Ovary (tissue), 9 donors: ENCODE data around the gene RASGRP4. TPM values are rescaled to one million over a fixed set of nuclear protein-coding genes. Genes with fewer than 3 reads are reported as not detected.
"Not testable (repeated sequence)": the region's sequence is repeated elsewhere in the genome, so short reads cannot be mapped to it uniquely, and the experiment has no call there.

Source experiments
- DNase-seq, 5 donors: peaks; one replicate each; pipeline ENCODE4 v3.0.0-alpha.2; 2019 to 2020
- H3K27ac ChIP-seq, 2 donors: fragments of 200-600 bp; one replicate each; pipeline versions ENCODE4 v1.5.1 to v1.8.0; 2019 to 2022
- H3K27me3 ChIP-seq: fragments of 200-600 bp; one replicate; pipeline ENCODE4 v1.8.0; 2022
- H3K36me3 ChIP-seq: fragments of 200-600 bp; sonication (generic); one replicate; pipeline ENCODE4 v1.5.1; 2019
- H3K4me1 ChIP-seq: one replicate; pipeline ENCODE4 v1.8.1; 2013; ENCODE audit warnings: mild to moderate bottlenecking, moderate library complexity; ENCODE audit not compliant: insufficient read depth
- H3K4me3 ChIP-seq: fragments of 200-600 bp; sonication (generic); one replicate; pipeline ENCODE4 v1.5.1; 2017
- H3K9me3 ChIP-seq, 2 donors: fragments of 200-600 bp in 1 of 2; sonication (generic) in 1 of 2; one replicate each; pipeline versions ENCODE4 v1.5.1 to v1.8.1; 2013 to 2019; ENCODE audit warnings: mild to moderate bottlenecking in 1 of 2, moderate library complexity in 1 of 2
- EP300 ChIP-seq: sonication (generic); formaldehyde crosslinking; IDR thresholded peaks from one replicate; pipeline ENCODE4 v1.6.1; 2017; ENCODE audit warnings: antibody characterized with exemption
- POLR2A ChIP-seq: fragments of 450-650 bp; IDR thresholded peaks from one replicate; pipeline ENCODE4 v1.6.1; 2017; ENCODE audit warnings: antibody characterized with exemption, mild to moderate bottlenecking, moderate library complexity
- WGBS, 3 donors: extraction: QIAGEN DNeasy Blood & Tissue Kit in 1 of 3; methylation state at CpG; one replicate each; pipeline versions ENCODE4 v1.1.5 to v1.1.7; 2013 to 2017; 5-methylcytosine and 5-hydroxymethylcytosine counted together
- intact Hi-C, 4 donors: fragments of 100-400 bp; cut with DNase I; formaldehyde crosslinking; loops; one replicate each; pipeline versions ENCODE4 v1.11.0 to v1.15.1; 2022 to 2023
- polyA plus RNA-seq, 2 donors: library from polyadenylated mRNA; stranded (reverse); fragments of 200-250 nt in 1 of 2; fragments of 350-450 nt in 1 of 2; fragmentation: Illumina TruSeq in 1 of 2; extraction: RNeasy Lipid Tissue Mini Kit (QIAGEN cat#74804) in 1 of 2; gene quantifications; one replicate each; pipeline ENCODE4 v1.2.3, GENCODE V29; 2013 to 2014
- total RNA-seq, 7 donors: library from RNA; depleted of rRNA in 2 of 7; stranded (reverse); fragments of >200 nt in 2 of 7; fragmentation: NEBNext Ultra II Directional in 3 of 7; extraction: Animal tissue kit (Norgen Biotek cat#: 25700) in 3 of 7; gene quantifications; one replicate each; pipeline versions ENCODE4 v1.1.0 to v1.2.4, GENCODE V29; 2016 to 2023
- TF ChIP-seq, protein P1 (sequence below), 3 donors: fragments of 450-650 bp in 2 of 3; fragments of 200-600 bp in 1 of 3; IDR thresholded peaks; one replicate each; pipeline versions ENCODE4 v1.5.1 to v1.8.0; 2016 to 2022; ENCODE audit warnings: antibody characterized with exemption in 3 of 3, mild to moderate bottlenecking in 1 of 3
- donor health status: DM: no; HTN: no; CAD: no; lungs with moderate emphysema.
- donor health status: DM: no; HTN: no; CAD: no.
- donor health status: Bipolar disorder and iron deficiency.
- donor health status: DM: yes; HTN: yes; CAD: no.
- donor health status: DM: no; HTN: no; CAD: no.
- donor health status: DM: yes; HTN: yes; CAD: no.

The RASGRP4 gene
- total and polyA plus RNA-seq, 9 donors = 0.45 to 2.5 (median 0.84) TPM

DNA sequence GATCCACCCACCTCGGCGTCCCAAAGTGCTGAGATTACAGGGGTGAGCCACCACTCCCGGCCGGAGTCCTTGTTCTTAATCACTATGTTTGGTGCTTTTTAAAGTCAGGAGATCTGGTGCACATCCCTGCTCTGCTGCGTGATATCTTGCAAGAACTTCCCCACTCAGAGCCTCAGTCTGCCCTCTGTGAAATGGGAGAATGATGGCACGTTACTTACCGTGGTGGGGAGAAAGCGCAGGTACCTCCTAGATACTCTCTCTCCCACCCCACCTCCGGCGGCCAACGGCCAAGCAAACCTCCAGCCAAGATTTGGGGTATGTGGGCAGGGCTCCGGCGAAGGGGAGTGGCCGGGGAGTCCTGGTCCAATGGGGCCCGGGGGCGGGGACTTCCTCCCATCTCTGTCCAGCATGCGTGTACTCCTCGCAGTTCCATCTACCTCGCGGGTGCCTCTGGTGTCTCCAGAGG is 7.3 kb upstream of the RASGRP4 start, which contains the start of gene RYR1:
Gene RYR1, plus strand, starts transcription at position 424 of the 466 bp plus-strand sequence. CDS start 139 bp downstream, outside the sequence.
- no peak for DNase-seq
- intact Hi-C loops = no loop called here
- H3K36me3 ChIP-seq = no peaks in the 10 kb centered on the region
- TF ChIP-seq, protein P1, sequence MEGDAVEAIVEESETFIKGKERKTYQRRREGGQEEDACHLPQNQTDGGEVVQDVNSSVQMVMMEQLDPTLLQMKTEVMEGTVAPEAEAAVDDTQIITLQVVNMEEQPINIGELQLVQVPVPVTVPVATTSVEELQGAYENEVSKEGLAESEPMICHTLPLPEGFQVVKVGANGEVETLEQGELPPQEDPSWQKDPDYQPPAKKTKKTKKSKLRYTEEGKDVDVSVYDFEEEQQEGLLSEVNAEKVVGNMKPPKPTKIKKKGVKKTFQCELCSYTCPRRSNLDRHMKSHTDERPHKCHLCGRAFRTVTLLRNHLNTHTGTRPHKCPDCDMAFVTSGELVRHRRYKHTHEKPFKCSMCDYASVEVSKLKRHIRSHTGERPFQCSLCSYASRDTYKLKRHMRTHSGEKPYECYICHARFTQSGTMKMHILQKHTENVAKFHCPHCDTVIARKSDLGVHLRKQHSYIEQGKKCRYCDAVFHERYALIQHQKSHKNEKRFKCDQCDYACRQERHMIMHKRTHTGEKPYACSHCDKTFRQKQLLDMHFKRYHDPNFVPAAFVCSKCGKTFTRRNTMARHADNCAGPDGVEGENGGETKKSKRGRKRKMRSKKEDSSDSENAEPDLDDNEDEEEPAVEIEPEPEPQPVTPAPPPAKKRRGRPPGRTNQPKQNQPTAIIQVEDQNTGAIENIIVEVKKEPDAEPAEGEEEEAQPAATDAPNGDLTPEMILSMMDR (IDR thresholded peaks at IDR 0.05) = no peak
- TF ChIP-seq POLR2A (no peak), EP300 (no peak)
- H3K4me3 ChIP-seq = no peak within 1 kb of the TSS
- no peak within 1 kb of the TSS for H3K27ac ChIP-seq
- H3K27me3 ChIP-seq = no peaks in the 10 kb centered on the region
- 7 to 11% (median 10%) methylated on average over 20 of the region's 20 CpGs for WGBS, 3 donors
- no peaks in the 10 kb centered on the region for H3K4me1 ChIP-seq
- H3K9me3 ChIP-seq = no peaks in the 10 kb centered on the region

DNA sequence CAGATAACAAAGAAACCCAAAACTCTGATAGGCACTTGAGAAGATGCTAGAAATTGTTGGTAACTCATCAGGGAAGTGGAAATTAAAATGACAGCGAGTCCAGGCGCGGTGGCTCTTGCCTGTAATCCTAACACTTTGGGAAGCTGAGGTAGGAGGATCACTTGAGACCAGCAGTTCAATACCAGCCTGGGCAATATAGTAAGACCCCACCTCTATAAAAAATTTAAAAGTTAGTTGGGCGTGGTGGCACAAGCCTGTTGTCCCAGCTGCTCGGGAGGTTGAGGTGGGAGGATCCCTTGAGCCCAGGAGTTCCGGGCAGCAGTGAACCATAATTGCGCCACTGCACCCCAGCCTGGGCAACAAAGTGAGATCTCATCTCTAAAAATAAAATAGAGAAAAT is 4.9 kb upstream of the RASGRP4 start:
- 75 to 77% (median 76%) methylated on average over 7 of the region's 7 CpGs for WGBS, 3 donors
- Histone ChIP-seq H3K4me3 (no peak overlapping the region), H3K27ac (no peak overlapping the region), H3K4me1 (no peaks in the 10 kb centered on the region), H3K9me3 (no peaks in the 10 kb centered on the region), H3K27me3 (no peaks in the 10 kb centered on the region), H3K36me3 (no peaks in the 10 kb centered on the region)
- TF ChIP-seq EP300 = no peak
- no peak for TF ChIP-seq POLR2A
- TF ChIP-seq, protein P1 (IDR thresholded peaks at IDR 0.05) = no peak
- DNase-seq = no peak
- intact Hi-C loops = no loop called here

DNA sequence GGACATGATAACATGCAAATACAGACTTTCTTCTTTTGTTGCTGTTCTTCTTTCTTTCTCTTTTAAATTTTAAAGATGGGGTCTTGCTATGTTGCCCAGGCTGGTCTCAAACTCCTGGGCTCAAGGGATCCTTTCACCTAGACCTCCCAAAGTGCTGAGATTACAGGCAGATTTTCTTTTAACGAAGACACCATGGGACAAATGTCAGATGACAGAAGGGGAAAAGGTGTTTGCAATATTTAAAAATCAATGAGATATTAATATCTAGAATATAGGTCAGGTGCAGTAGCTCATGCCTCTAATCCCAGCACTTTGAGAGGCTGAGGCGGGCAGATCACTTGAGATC is 3.8 kb upstream of the RASGRP4 start:
- no peak for TF ChIP-seq POLR2A
- TF ChIP-seq, protein P1 (IDR thresholded peaks at IDR 0.05) = no peak
- no peak for TF ChIP-seq EP300
- DNase-seq = no peak
- Histone ChIP-seq H3K36me3 (no peaks in the 10 kb centered on the region), H3K27me3 (no peaks in the 10 kb centered on the region), H3K4me3 (no peak overlapping the region), H3K9me3 (no peaks in the 10 kb centered on the region), H3K27ac (no peak overlapping the region), H3K4me1 (no peaks in the 10 kb centered on the region)
- intact Hi-C loops = no loop called here
- 66 to 80% (median 76%) methylated on average over 2 of the region's 2 CpGs for WGBS, 3 donors

DNA sequence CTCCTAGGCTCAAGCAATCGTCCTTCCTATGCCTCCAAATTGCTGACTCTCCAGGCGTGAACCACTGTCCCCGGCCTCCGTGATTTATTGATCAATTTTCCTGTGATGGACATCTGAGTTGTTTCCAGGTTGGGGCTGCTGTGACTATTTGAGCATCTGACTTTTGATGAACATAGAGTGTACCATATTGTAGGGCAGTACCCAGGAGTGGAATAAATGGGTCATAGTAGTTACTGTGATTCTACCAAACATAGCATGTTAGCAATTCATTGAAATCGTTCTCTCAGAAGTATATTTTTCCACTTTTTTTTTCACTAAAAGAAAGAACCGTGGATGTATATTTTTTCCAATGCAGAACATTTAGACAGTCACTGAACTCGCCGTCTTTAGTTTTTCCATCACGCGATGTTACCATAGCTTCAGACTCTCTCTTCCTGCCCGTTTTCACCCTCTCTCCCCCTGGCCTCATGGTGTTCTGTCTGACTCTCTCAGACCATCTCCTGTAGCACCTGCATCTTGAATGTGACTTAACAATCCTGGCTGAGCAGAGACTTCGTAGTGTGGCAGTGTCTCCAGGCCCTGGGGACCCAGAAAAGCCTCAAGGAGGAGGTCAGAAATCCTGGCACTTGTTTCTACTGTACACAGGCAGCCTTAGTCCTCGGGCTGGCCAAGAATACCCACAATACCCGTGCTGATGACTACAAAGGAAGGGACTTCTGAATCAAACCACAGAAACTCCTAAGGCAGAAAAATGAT is 3.2 kb upstream of the RASGRP4 start:
- no peaks in the 10 kb centered on the region for H3K27me3 ChIP-seq
- H3K27ac ChIP-seq = no peak overlapping the region
- no peak for TF ChIP-seq POLR2A
- no peak for TF ChIP-seq EP300
- TF ChIP-seq, protein P1 (IDR thresholded peaks at IDR 0.05) = no peak
- WGBS, 3 donors = 56 to 58% (median 57%) methylated on average over 14 of the region's 14 CpGs
- DNase-seq = no peak
- no peaks in the 10 kb centered on the region for H3K9me3 ChIP-seq
- no peaks in the 10 kb centered on the region for H3K4me1 ChIP-seq
- intact Hi-C loops = no loop called here
- no peaks in the 10 kb centered on the region for H3K36me3 ChIP-seq
- no peak overlapping the region for H3K4me3 ChIP-seq

DNA sequence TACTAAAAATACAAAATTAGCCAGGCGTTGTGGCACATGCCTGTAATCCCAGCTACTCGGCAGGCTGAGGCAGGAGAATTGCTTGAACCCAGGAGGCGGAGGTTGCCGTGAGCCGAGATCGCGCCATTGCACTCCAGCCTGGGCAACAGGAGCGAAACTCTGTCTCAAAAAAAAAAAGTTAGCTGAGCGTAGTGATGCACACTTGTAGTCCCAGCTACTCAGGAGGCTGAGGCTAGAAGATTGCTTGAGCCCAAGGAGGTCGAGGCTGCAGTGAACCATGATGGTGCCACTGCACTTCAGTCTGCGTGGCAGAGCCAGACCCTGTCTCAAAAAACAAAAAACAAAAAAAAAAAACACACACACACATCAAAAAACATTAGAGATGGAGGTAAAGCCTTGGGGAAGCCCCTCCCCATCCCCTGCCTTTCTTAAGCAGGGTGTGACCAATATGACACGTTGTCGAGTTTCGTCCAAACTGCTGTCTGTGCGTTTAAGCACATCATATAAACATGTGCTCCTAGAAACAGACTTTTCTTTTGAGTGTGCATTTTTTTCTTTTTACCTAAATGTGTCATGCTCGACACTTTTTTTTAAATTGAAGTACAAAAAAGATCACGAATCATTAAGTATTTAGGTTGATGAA is 1.1 kb upstream of the RASGRP4 start:
- 67 to 75% (median 70%) methylated on average over 17 of the region's 17 CpGs for WGBS, 3 donors
- H3K36me3 ChIP-seq, DNase-seq, H3K9me3 ChIP-seq, H3K4me3 ChIP-seq, H3K4me1 ChIP-seq, H3K27me3 ChIP-seq, H3K27ac ChIP-seq, intact Hi-C loops: not testable (repeated sequence)
